ENCODE data around the gene ROR2.

Gene ROR2

GRCh38 chr9:91710158-91710557 is 239.9 kb downstream of the ROR2 start:
- no peak for DNase-seq

DNA sequence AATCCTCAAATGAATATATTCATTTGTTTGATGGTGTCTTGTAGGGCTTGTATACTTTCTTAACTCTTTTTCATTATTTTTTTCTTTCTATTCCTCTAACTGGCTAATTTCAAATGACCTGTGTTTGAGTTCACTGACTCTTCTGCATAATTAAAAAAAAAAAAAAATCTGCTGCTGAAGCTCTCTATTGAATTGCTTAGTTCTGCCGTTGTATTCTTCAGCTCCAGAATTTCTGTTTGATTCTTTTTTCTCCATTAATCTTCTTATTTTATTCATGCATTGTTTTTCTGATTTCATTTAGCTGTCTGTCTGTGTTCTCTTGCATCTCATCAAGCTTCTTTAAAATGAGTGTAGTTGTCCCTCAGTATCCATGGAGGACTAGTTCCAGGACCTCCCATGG is 244.6 kb downstream of the ROR2 start:
- DNase-seq = no peak

DNA sequence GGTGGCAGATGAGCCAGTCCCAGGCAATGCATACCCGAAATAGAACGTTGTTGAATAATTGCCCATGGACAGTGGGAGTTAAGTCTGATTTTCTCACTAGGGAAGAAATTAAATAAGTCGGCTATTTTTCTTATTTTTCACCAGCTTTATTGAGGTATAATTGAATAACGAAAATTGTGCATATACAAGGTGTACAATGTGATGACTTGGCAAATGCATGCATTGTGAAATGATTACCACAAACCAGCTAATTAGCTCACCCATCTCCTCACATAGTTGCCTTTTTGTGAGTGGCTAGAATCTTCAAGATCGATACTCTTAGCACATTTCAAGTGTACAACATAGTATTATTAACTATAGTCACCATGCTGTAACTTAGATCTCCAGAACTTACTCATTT is 249.6 kb downstream of the ROR2 start:
- DNase-seq = no peak

GRCh38 chr9:91698266-91698665 is 251.8 kb downstream of the ROR2 start:
- no peak for DNase-seq

- no peak for DNase-seq
These were observed 252.8 kb downstream of the ROR2 start for GRCh38 chr9:91697201-91697600.

DNA sequence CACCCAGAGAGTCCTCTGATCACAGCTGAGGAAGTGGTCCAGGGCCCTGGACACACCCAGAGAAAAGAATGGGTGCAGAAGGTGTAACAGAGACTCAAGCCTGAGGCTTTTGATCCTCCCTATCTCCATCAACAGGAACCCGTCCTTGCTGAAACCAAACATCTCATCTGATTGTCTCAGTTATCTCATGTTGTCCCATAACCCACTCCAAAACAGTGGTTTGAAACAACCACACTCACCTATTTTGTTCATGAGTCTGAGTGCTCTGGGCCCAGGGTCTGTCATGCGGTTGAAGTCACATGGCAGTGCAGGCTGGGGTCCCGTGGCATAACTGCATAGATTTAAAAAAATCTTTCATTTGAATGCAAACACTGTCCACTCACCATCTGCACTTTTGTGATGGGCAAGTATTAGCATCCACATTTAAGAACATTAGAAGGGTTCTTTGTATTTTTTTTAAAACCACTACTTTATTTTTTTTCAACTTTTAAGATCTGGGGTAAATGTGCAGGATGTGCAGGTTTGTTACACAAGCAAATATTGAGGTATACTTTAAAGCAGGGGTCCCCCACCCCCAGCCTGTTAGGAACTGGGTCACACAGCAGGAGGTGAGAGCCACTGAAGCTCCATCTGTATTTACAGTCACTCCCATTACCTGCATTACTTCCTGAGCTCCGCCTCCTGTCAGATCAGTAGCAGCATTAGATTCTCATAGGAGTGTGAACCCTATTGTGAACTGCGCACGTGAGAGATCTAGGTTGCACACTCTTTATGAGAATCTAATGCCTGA is 255.8 kb downstream of the ROR2 start:
- no peak for DNase-seq

- no peak for DNase-seq
These were observed 256.8 kb downstream of the ROR2 start for GRCh38 chr9:91693226-91693625.

GRCh38 chr9:91690540-91691249 is 259.3 kb downstream of the ROR2 start:
- no peak for DNase-seq

DNA sequence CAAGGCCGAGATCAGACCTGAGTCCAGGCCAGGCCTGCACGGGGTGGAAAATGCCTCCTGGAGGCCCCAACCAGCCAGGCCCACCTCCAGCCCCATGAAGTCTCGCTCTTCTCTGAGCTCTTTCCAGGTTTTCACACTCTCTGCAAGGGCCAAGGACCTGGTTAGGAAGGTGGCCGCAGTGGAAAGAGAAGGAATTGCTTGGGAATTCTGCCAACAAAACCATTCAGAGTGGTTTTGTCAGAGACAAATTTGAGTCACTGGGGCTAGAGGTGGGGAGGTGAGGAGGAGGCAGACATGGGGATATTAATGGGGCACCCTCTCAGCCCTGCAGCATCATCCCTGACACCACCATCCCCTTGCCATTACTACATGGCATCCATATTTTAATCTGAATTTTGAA is 261.0 kb downstream of the ROR2 start:
- DNase-seq = no peak

GRCh38 chr9:91683269-91683668 is 266.8 kb downstream of the ROR2 start:
- DNase-seq = no peak

DNA sequence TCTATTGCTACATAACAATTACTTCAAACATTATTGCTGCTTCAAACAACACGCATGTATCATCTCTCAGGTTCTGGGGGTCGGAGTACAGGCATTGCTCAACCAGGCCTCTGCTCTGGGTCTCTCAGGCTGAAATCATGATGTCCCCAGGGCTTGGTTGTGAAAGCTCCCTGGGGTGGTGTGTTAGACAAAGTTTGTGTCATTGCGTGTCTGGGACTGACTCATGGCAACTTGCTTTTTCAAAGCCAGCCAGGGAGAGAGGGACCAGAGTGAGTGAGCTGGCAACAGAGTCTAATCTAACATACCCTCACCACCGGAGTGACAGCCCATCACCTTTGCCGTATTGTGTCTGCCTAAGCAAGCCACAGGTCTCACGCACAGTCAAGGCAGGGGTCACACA is 267.2 kb downstream of the ROR2 start:
- no peak for DNase-seq

- DNase-seq = peak; percentile 56
These were observed 268.3 kb downstream of the ROR2 start for GRCh38 chr9:91681461-91682305.

DNA sequence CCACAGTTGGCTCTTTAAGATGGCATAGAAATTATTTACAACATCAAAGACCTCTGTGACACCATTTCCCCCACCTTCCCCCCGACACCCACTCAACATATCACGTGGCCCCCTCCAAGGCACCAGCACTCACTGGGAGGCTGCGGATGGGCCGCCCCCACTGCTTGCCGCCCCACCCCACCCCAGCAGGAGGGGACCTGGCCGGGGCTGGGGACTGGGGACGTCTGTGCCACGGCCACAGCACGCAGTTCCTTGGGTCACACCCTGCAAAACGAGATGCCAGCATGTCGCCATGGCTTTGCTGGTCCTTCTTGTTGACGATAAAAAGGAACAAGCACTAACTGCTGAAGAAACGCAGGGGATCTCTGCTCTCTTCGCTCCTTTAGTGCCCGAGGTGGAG is 269.0 kb downstream of the ROR2 start:
- DNase-seq = no peak

GRCh38 chr9:91680106-91680505 is 269.9 kb downstream of the ROR2 start:
- no peak for DNase-seq

DNA sequence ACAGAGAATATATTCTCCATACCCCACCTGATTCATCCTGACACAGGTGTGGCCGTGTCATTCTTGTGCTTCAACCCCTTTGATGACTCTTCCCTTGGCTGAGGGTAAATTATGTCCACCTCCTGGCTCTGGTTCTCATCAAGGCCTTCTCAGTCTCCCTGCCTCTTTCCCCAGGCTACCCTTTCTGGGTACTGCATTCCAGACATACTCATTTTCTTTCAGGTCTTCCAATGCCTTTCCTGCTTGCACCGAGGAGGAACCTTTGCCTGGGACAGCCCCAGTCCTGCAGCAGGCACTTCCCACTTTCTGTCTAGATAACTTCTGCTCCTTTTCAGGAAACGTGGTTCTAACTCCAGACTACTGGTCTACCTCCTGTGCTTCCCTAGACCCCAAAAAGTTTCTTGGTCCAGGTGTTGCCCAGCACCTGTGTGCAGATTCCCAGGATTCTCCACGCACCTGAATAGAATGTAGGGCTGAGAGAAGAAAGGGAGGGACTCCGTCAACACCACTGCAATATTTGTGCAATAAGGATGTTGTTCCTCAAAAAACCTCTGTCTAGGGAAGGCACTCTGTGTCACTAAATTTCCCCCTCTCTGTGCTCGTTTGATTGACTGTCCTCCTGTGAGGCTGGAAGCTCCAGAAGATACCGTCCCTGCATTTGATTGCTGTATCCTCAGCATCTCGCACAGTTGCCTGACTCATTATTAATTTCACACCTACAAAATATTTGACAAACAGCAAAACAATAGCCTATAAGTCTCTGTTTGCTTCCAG is 271.0 kb downstream of the ROR2 start:
- DNase-seq = no peak

- no peak for DNase-seq
These were observed 272.1 kb downstream of the ROR2 start for GRCh38 chr9:91677822-91678436.

DNA sequence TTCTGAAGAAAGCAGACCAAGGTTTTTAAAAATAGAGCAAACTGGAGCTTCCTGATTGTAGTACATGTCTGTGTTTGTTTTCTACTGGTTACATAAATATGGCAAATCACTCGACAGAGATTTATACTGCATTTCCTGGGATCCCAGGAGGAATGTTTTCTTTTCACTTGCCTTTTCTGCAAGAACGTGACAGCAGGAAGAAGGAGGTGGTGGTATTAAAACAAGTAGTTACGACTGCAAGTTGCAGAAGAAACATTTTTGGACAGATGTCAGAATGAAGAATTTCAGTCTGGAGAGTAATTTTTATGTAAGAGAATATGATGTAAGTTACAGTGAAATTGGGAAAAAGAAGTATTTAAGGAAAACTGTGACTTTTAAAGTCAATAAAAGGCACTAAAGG is 272.7 kb downstream of the ROR2 start:
- no peak for DNase-seq

- DNase-seq = no peak
These were observed 274.0 kb downstream of the ROR2 start for GRCh38 chr9:91676046-91676445.

- DNase-seq = no peak
These were observed 285.4 kb downstream of the ROR2 start for GRCh38 chr9:91664663-91665062.

- no peak for DNase-seq
These were observed 286.2 kb downstream of the ROR2 start for GRCh38 chr9:91663858-91664257.

GRCh38 chr9:91661451-91661850 is 288.6 kb downstream of the ROR2 start:
- no peak for DNase-seq

DNA sequence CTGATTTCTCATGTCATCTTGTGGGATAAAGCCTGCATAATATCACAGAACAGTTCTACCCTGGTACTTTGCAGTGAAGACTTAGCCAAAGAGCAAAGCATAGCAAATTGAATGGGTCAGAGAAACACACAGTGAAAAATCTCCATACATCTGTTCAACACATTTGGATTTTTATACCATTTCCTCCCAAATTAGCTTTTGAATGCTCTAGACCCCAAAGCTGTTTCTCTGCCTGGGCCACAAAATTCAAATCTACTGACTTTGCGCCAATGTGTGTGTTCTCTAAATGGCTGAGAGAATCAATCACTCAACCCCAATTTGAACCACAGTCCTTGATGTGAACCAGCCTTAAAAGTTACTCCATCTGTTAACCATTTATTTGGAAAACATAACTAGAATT is 289.5 kb downstream of the ROR2 start:
- DNase-seq = no peak
